HepG2 (cell line): Measurements from ENCODE around the gene DGKG.

Source experiments
- CREB1 ChIP-seq, 2 experiments: fragments of 450-650 bp in 1 of 2; IDR thresholded peaks; 2 replicates each; pipeline ENCODE4 v1.6.1; 2016 to 2017; ENCODE audit warnings: control low read depth in 1 of 2, mild to moderate bottlenecking in 1 of 2, missing compliant biosample characterization in 1 of 2, missing genetic modification characterization in 1 of 2
- MLLT10 ChIP-seq: sonication (generic); formaldehyde crosslinking; IDR thresholded peaks from 2 replicates; pipeline ENCODE4 v1.4.0; 2020; ENCODE audit warnings: missing genetic modification reagents
- POLR2AphosphoS5 ChIP-seq: IDR thresholded peaks from 2 replicates; pipeline ENCODE4 v1.6.1; 2012; ENCODE audit warnings: low read depth, low read length
- YY1 ChIP-seq: IDR thresholded peaks from 2 replicates; pipeline ENCODE4 v1.6.1; 2011; ENCODE audit warnings: low read length, low read depth, moderate library complexity, mild to moderate bottlenecking; ENCODE audit not compliant: insufficient read depth, insufficient replicate concordance
- ZNF235 ChIP-seq: sonication (generic); formaldehyde crosslinking; IDR thresholded peaks from 2 replicates; pipeline ENCODE4 v1.8.1; 2023; ENCODE audit warnings: mild to moderate bottlenecking, missing genetic modification reagents, borderline replicate concordance
- TF ChIP-seq, protein P1 (sequence below): sonication (generic); formaldehyde crosslinking; IDR thresholded peaks from 2 replicates; pipeline ENCODE4 v1.4.0; 2020; ENCODE audit warnings: missing genetic modification reagents
- TF ChIP-seq, protein P2 (sequence below): sonication (generic); formaldehyde crosslinking; IDR thresholded peaks from 2 replicates; pipeline ENCODE4 v1.8.1; 2022; ENCODE audit warnings: mild to moderate bottlenecking, missing genetic modification reagents
- TF ChIP-seq, protein P3 (sequence below): sonication (generic); formaldehyde crosslinking; IDR thresholded peaks from 2 replicates; pipeline ENCODE4 v1.4.0; 2020; ENCODE audit warnings: missing genetic modification reagents

DNA sequence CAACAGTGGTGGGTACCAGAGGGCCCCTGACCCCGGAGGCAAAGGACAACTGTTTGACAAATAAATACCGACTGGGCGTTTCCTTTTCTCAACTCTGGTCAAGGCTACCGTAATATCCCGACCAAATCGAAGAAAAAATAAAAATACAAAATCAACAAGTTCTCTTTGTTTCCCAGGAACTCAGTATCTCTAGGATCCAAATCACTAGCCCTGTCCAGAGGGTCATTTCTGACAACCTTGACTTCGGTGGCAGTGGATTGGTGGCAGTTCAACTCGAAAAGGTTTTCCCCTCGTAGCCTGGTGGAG is 456 bp upstream of the DGKG start:
- TF ChIP-seq CREB1 (IDR thresholded peaks at IDR 0.05) (no peak), CREB1 (CRISPR knock-in tag; IDR thresholded peaks at IDR 0.05) (no peak), ZNF235 (CRISPR knock-in tag) (no peak), MLLT10 (no peak), YY1 (no peak), POLR2AphosphoS5 (no peak)
- TF ChIP-seq, protein P1, sequence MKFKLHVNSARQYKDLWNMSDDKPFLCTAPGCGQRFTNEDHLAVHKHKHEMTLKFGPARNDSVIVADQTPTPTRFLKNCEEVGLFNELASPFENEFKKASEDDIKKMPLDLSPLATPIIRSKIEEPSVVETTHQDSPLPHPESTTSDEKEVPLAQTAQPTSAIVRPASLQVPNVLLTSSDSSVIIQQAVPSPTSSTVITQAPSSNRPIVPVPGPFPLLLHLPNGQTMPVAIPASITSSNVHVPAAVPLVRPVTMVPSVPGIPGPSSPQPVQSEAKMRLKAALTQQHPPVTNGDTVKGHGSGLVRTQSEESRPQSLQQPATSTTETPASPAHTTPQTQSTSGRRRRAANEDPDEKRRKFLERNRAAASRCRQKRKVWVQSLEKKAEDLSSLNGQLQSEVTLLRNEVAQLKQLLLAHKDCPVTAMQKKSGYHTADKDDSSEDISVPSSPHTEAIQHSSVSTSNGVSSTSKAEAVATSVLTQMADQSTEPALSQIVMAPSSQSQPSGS: no peak
- TF ChIP-seq, protein P2, sequence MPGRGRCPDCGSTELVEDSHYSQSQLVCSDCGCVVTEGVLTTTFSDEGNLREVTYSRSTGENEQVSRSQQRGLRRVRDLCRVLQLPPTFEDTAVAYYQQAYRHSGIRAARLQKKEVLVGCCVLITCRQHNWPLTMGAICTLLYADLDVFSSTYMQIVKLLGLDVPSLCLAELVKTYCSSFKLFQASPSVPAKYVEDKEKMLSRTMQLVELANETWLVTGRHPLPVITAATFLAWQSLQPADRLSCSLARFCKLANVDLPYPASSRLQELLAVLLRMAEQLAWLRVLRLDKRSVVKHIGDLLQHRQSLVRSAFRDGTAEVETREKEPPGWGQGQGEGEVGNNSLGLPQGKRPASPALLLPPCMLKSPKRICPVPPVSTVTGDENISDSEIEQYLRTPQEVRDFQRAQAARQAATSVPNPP (CRISPR knock-in tag): no peak
- TF ChIP-seq, protein P3, sequence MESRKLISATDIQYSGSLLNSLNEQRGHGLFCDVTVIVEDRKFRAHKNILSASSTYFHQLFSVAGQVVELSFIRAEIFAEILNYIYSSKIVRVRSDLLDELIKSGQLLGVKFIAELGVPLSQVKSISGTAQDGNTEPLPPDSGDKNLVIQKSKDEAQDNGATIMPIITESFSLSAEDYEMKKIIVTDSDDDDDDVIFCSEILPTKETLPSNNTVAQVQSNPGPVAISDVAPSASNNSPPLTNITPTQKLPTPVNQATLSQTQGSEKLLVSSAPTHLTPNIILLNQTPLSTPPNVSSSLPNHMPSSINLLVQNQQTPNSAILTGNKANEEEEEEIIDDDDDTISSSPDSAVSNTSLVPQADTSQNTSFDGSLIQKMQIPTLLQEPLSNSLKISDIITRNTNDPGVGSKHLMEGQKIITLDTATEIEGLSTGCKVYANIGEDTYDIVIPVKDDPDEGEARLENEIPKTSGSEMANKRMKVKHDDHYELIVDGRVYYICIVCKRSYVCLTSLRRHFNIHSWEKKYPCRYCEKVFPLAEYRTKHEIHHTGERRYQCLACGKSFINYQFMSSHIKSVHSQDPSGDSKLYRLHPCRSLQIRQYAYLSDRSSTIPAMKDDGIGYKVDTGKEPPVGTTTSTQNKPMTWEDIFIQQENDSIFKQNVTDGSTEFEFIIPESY (CRISPR knock-in tag): no peak
